ENCODE results near the gene ST6GALNAC3.
"Not testable (repeated sequence)": the region's sequence is repeated elsewhere in the genome, so short reads cannot be mapped to it uniquely, and the experiment has no call there.

The ST6GALNAC3 gene

DNA sequence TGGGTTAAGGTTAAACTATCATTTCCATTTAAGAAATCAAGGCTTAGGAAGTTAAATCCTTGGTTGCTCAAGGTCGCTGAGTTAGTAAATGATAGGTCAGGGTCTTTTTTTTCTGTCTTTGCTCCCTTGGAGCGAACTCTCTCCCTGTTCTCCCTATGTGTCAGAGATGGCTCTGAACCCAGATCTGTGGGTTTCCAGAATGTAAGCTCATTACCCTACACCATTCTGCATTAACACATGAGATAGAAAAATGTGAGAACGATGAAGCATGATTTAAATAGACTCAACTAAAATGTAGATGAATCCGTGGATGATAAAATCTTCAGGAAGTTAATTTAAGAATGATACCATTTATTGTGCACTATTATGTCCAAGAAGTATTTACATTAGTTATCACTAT is 25.0 kb upstream of the ST6GALNAC3 start:
- Histone ChIP-seq H3K27me3 (ENCODE audit: control insufficient read depth, insufficient read depth, low read length) (no peaks in the 10 kb centered on the region), H3K36me3 (ENCODE audit: insufficient read depth, low read length) (no peaks in the 10 kb centered on the region), H3K9me3 (replicated peaks; ENCODE audit: low read length) (no peaks in the 10 kb centered on the region)

DNA sequence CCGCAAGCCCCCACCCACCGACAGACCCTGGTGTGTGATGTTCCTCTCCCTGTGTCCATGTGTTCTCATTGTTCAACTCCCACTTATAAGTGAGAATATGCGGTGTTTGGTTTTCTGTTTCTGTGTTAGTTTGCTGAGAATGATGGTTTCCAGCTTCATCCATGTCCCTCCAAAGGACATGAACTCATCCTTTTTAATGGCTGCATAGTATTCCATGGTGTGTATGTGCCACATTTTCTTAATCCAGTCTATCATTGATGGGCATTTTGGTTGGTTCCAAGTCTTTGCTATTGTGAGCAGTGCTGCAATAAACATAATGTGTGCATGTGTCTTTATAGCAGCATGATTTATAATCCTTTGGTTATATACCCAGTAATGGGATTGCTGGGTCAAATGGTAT is 24.5 kb upstream of the ST6GALNAC3 start:
- not testable (repeated sequence) for H3K4me1 ChIP-seq (ENCODE audit: control insufficient read depth, insufficient read depth, low read length); H3K27me3 ChIP-seq (ENCODE audit: control insufficient read depth, insufficient read depth, low read length); H3K4me2 ChIP-seq (ENCODE audit: low read length); H3K9me3 ChIP-seq (replicated peaks; ENCODE audit: low read length); H3K4me3 ChIP-seq (ENCODE audit: low read length); H3K9ac ChIP-seq (ENCODE audit: low read depth, low read length); H3K36me3 ChIP-seq (ENCODE audit: insufficient read depth, low read length)

More for the DNA sequence above, 25.0 kb upstream of the ST6GALNAC3 start:
- Histone ChIP-seq H3K9ac (ENCODE audit: low read depth, low read length) (no peak overlapping the region), H3K4me3 (ENCODE audit: low read length) (no peak overlapping the region), H3K4me2 (ENCODE audit: low read length) (no peak overlapping the region), H3K4me1 (ENCODE audit: control insufficient read depth, insufficient read depth, low read length) (no peaks in the 10 kb centered on the region)

DNA sequence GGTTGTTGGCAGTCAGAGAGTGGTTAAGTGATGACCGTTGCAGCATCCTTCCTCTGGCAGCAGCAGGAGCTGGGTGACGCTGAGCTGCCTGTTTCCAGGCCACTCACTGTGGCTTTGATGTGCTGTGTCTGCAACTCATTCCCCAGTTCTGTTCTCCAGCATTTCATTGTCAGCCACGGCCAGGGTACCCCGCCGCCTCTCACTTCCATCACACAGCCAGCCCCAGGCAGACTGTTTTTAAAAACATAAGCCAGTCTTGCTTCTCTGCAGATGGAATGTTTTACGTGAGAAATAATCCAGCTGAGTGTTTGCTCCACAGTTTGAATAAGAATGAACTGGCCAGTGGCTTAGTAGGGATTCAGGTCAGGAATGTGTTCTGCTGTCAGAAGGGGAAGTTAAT is 21.5 kb upstream of the ST6GALNAC3 start:
- Histone ChIP-seq H3K4me3 (ENCODE audit: low read length) (no peak overlapping the region), H3K9ac (ENCODE audit: low read depth, low read length) (no peak overlapping the region), H3K4me1 (ENCODE audit: control insufficient read depth, insufficient read depth, low read length) (no peaks in the 10 kb centered on the region), H3K36me3 (ENCODE audit: insufficient read depth, low read length) (no peaks in the 10 kb centered on the region), H3K9me3 (replicated peaks; ENCODE audit: low read length) (no peaks in the 10 kb centered on the region), H3K27me3 (ENCODE audit: control insufficient read depth, insufficient read depth, low read length) (no peaks in the 10 kb centered on the region), H3K4me2 (ENCODE audit: low read length) (no peak overlapping the region)

DNA sequence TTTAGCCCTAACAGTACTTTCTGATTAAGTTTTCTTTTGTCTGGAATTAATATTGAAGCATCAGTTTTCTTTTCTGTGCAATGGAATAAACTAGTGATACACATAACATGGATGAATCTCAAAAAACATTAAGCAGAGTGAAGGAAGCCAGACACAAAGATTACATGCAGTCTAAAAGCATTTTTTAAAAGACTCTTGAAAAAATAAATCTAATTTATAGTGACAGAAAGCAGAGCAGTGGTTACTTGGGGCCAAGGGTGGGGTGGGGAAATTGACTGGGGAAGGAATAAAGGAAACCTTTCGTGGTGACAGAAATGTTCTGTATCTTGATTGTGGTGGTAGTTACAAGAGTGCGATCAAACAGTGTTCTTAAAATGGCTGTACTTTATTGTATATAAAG is 20.2 kb upstream of the ST6GALNAC3 start:
- no peaks in the 10 kb centered on the region for H3K9me3 ChIP-seq (replicated peaks; ENCODE audit: low read length)

DNA sequence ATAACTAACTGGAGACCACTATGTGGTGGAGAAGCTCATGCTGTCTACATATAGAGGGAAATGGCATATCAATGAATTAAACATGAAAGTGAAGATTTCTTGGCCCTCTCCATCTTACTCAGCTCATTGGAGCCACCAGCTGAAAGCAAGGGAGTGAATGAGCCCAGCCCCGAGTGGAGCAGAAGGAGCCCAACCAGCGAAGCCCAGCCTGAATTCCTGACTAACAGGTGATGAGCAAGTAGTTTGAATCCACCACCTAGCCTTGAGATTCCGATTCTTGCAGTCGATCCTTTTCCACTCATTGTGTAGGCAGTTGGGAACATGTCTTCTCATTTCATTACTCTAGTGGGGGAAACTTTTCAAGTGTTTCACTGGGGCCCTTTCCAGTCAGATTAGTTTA is 18.6 kb upstream of the ST6GALNAC3 start:
- no peaks in the 10 kb centered on the region for H3K36me3 ChIP-seq (ENCODE audit: insufficient read depth, low read length)
- H3K4me1 ChIP-seq (ENCODE audit: control insufficient read depth, insufficient read depth, low read length): no peaks in the 10 kb centered on the region
- H3K4me2 ChIP-seq (ENCODE audit: low read length): no peak overlapping the region
- no peak overlapping the region for H3K9ac ChIP-seq (ENCODE audit: low read depth, low read length)
- no peaks in the 10 kb centered on the region for H3K27me3 ChIP-seq (ENCODE audit: control insufficient read depth, insufficient read depth, low read length)
- no peaks in the 10 kb centered on the region for H3K9me3 ChIP-seq (replicated peaks; ENCODE audit: low read length)
- H3K4me3 ChIP-seq (ENCODE audit: low read length): no peak overlapping the region

More for the DNA sequence above, 20.2 kb upstream of the ST6GALNAC3 start:
- Histone ChIP-seq H3K9ac (ENCODE audit: low read depth, low read length) (no peak overlapping the region), H3K4me1 (ENCODE audit: control insufficient read depth, insufficient read depth, low read length) (no peaks in the 10 kb centered on the region), H3K4me2 (ENCODE audit: low read length) (no peak overlapping the region), H3K36me3 (ENCODE audit: insufficient read depth, low read length) (no peaks in the 10 kb centered on the region), H3K27me3 (ENCODE audit: control insufficient read depth, insufficient read depth, low read length) (no peaks in the 10 kb centered on the region), H3K4me3 (ENCODE audit: low read length) (no peak overlapping the region)

DNA sequence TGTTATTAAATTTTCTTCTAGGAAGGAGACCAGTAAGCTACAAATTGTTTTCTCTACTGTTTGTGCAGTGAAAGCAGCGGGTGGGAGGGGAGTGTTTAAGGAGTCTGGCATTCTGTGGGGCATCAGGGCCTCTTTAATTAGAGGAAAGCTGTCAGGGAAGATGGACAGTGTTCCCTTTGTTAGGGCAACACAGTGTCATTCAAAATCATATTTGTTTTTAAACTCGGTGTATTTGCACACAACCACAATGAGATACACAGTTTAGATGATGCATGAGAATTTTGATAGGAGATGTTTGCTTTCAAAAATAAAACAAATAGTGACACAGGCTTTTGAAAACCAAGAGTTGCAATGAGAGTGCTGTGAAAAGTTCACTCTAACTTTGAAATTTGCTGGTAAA is 15.1 kb upstream of the ST6GALNAC3 start:
- no peaks in the 10 kb centered on the region for H3K36me3 ChIP-seq (ENCODE audit: insufficient read depth, low read length)
- H3K9me3 ChIP-seq (replicated peaks; ENCODE audit: low read length): no peaks in the 10 kb centered on the region
- no peak overlapping the region for H3K9ac ChIP-seq (ENCODE audit: low read depth, low read length)
- H3K4me2 ChIP-seq (ENCODE audit: low read length): no peak overlapping the region
- H3K4me1 ChIP-seq (ENCODE audit: control insufficient read depth, insufficient read depth, low read length): no peaks in the 10 kb centered on the region
- H3K27me3 ChIP-seq (ENCODE audit: control insufficient read depth, insufficient read depth, low read length): no peaks in the 10 kb centered on the region
- no peak overlapping the region for H3K4me3 ChIP-seq (ENCODE audit: low read length)

DNA sequence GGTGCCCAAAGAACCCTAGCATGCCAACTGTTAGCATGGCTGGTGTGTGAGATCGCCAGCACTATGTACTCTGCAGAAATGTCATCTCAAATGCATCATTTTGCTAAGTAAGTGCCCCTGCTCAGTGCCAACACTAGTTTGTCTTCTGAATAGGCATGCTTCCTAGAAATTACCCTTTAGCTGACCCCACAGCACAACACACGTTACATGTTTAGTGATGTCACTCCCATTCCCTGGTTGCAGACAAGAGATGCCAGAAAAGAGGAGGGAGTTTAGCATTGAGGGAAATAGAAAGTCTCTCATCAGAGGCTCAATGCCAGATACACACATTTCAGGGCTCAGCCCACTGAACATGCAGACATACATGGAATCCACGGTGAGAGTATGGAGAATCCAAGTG is 9.3 kb upstream of the ST6GALNAC3 start:
- H3K36me3 ChIP-seq (ENCODE audit: insufficient read depth, low read length): no peaks in the 10 kb centered on the region
- no peaks in the 10 kb centered on the region for H3K9me3 ChIP-seq (replicated peaks; ENCODE audit: low read length)
- peaks cover 20% of the 10 kb centered on the region for H3K4me1 ChIP-seq (ENCODE audit: control insufficient read depth, insufficient read depth, low read length)
- no peak overlapping the region for H3K4me2 ChIP-seq (ENCODE audit: low read length)
- no peaks in the 10 kb centered on the region for H3K27me3 ChIP-seq (ENCODE audit: control insufficient read depth, insufficient read depth, low read length)
- H3K9ac ChIP-seq (ENCODE audit: low read depth, low read length): no peak overlapping the region
- H3K4me3 ChIP-seq (ENCODE audit: low read length): no peak overlapping the region

DNA sequence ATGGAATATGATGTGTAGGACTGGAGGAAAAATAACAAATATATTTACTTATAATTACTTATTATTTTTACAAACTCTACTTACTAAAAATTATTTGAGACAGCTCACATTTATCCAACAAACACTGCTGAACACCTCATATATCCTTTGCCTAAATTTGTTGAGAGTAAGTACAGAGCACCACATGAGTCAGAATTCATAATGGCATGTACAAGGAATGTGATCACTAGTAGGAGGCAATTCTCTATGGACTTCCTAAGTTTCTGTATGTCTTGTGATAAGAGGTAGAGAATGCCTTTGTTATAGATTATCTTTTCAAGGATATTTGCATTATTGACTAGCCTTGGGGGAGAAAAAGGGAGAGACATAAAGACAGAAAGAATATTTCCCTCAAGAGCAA is 8.2 kb upstream of the ST6GALNAC3 start:
- Histone ChIP-seq H3K4me2 (ENCODE audit: low read length) (no peak overlapping the region), H3K27me3 (ENCODE audit: control insufficient read depth, insufficient read depth, low read length) (no peaks in the 10 kb centered on the region), H3K4me3 (ENCODE audit: low read length) (no peak overlapping the region), H3K36me3 (ENCODE audit: insufficient read depth, low read length) (no peaks in the 10 kb centered on the region), H3K4me1 (ENCODE audit: control insufficient read depth, insufficient read depth, low read length) (peaks cover 20% of the 10 kb centered on the region), H3K9me3 (replicated peaks; ENCODE audit: low read length) (no peaks in the 10 kb centered on the region), H3K9ac (ENCODE audit: low read depth, low read length) (no peak overlapping the region)

DNA sequence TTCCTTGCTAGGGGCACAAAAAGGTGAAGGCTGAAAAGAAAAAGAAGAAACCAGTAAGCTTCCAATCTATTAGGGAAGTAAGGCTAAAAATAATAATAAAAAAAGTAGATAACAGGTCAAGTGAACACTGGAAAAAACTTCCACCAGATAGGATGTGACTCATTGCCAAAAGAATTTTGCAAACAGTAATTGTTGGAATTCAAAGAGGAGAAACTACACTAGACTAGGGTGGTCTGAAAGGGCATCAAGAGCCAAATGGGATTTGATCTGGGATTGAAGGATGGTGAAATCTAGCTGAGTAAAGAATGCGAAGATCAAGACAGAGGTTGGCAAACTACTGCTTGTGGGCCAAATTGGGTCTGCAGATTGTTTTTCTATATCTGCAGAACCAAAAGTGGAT is 6.0 kb upstream of the ST6GALNAC3 start:
- H3K9me3 ChIP-seq (replicated peaks; ENCODE audit: low read length): no peaks in the 10 kb centered on the region
- H3K4me2 ChIP-seq (ENCODE audit: low read length): peak overlapping the region; percentile 41

DNA sequence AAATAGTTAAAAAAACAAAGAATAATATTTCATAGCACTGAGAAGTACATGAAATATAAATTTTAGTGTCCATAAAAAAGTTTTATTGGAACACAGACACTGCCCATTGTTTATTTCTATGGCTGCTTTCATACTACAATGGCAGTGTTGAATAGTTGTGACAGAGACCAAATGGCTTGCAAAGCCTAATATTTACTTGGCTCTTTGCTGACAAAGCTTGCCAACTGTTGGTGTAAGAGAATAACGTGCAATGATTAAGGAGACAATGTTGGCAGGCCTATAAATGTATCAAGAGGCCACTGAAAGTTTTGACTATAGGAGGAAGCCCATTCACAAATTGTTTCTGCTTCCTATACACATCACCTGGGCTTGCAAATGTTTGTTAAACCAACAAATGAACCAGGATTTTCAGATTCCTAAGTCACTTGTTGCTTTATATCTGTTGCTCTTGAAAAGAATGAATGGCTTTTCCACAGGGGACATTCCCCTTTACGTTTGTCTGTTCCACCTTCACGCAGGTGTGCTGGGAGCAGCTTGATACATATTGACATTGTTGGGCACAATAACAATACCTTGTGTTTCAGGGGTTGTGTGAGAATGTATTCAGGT is 5.5 kb upstream of the ST6GALNAC3 start:
- Histone ChIP-seq H3K9me3 (replicated peaks; ENCODE audit: low read length) (no peaks in the 10 kb centered on the region), H3K4me1 (ENCODE audit: control insufficient read depth, insufficient read depth, low read length) (peaks cover 20% of the 10 kb centered on the region), H3K9ac (ENCODE audit: low read depth, low read length) (no peak overlapping the region), H3K4me3 (ENCODE audit: low read length) (no peak overlapping the region), H3K27me3 (ENCODE audit: control insufficient read depth, insufficient read depth, low read length) (no peaks in the 10 kb centered on the region), H3K4me2 (ENCODE audit: low read length) (peak overlapping the region; percentile 41), H3K36me3 (ENCODE audit: insufficient read depth, low read length) (no peaks in the 10 kb centered on the region)

More for the DNA sequence above, 6.0 kb upstream of the ST6GALNAC3 start:
- Histone ChIP-seq H3K36me3 (ENCODE audit: insufficient read depth, low read length) (no peaks in the 10 kb centered on the region), H3K9ac (ENCODE audit: low read depth, low read length) (no peak overlapping the region), H3K4me3 (ENCODE audit: low read length) (no peak overlapping the region), H3K4me1 (ENCODE audit: control insufficient read depth, insufficient read depth, low read length) (peaks cover 20% of the 10 kb centered on the region), H3K27me3 (ENCODE audit: control insufficient read depth, insufficient read depth, low read length) (no peaks in the 10 kb centered on the region)

DNA sequence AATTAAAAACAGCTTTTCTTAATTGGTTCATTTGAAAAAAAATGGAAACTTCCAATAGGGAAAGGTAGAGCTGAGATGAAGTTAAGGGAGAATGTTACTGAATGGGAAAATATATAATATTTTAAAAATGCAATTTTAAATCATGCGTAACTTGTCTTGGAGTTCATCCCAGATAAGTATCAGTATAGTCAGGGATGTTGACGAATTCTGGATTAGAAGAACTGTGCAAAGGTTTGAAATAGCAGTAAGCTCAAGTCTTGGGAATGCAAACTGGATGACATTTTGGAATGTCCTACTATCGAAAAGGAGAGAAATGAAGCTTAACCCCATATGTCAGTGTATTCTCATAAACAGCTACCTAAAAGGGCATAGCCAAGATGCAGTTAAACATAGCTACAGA is 4.0 kb upstream of the ST6GALNAC3 start:
- Histone ChIP-seq H3K4me3 (ENCODE audit: low read length) (no peak overlapping the region), H3K4me2 (ENCODE audit: low read length) (no peak overlapping the region), H3K9ac (ENCODE audit: low read depth, low read length) (no peak overlapping the region), H3K4me1 (ENCODE audit: control insufficient read depth, insufficient read depth, low read length) (peaks cover 27% of the 10 kb centered on the region), H3K9me3 (replicated peaks; ENCODE audit: low read length) (no peaks in the 10 kb centered on the region), H3K36me3 (ENCODE audit: insufficient read depth, low read length) (no peaks in the 10 kb centered on the region), H3K27me3 (ENCODE audit: control insufficient read depth, insufficient read depth, low read length) (no peaks in the 10 kb centered on the region)

DNA sequence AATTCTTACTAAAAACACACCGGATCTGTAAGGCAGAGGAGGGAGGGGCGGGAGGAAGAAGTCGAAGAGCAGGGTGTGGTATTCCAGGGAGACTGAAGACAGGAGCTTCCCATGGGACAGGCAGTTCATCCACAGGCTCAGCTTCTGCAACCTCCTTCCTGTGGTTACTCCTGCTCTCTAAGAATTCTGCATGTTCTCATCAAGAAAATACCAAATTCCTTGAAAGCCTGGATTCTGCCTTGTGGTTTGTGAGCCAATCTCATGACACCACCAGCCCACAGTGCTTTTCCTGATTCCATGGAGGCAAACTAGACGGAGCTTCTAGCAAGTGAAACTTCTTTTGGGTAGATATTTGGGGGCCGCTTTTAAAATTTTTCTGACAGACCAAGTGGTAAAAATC is 1.1 kb upstream of the ST6GALNAC3 start:
- Histone ChIP-seq H3K4me3 (ENCODE audit: low read length) (no peak overlapping the region), H3K4me2 (ENCODE audit: low read length) (no peak overlapping the region), H3K9me3 (replicated peaks; ENCODE audit: low read length) (no peaks in the 10 kb centered on the region), H3K27me3 (ENCODE audit: control insufficient read depth, insufficient read depth, low read length) (no peaks in the 10 kb centered on the region), H3K36me3 (ENCODE audit: insufficient read depth, low read length) (no peaks in the 10 kb centered on the region), H3K4me1 (ENCODE audit: control insufficient read depth, insufficient read depth, low read length) (peaks cover 17% of the 10 kb centered on the region), H3K9ac (ENCODE audit: low read depth, low read length) (no peak overlapping the region)
